ENCODE measurements around the gene RAB3C.
"Not testable (repeated sequence)": the region's sequence is repeated elsewhere in the genome, so short reads cannot be mapped to it uniquely, and the experiment has no call there.

GRCh38 chr5:58564043-58564832, 18.6 kb upstream of the RAB3C start:
- TF ChIP-seq FOXA1 (IDR thresholded peaks at IDR 0.05); ARNT (IDR thresholded peaks at IDR 0.05); L3MBTL2 (conservative IDR thresholded peaks at IDR 0.05); TARDBP (IDR thresholded peaks at IDR 0.05); HDGF (IDR thresholded peaks at IDR 0.05; ENCODE audit: borderline replicate concordance); CTBP1 (IDR thresholded peaks at IDR 0.05; ENCODE audit: borderline replicate concordance); SUZ12 (IDR thresholded peaks at IDR 0.05); NFRKB (IDR thresholded peaks at IDR 0.05); BHLHE40 (IDR thresholded peaks at IDR 0.05; ENCODE audit: borderline replicate concordance): not testable (repeated sequence)

Data from HEK293T (cell line).